HCT116 (cell line): ENCODE data around the gene GABRB3. TPM values are rescaled to one million over a fixed set of nuclear protein-coding genes. Genes with fewer than 3 reads are reported as not detected.

Experiments
- ATAC-seq: fragments of 200-7000 bp; cut with Tn5 transposase; 2 replicates; pipeline ENCODE4 v1.9.1; 2020; ENCODE audit warnings: mild to moderate bottlenecking, moderate library complexity
- BruUV-seq: library from RNA; stranded (reverse); fragments of 400-500 nt; replicated peaks from 2 replicates; lab custom pipeline; 2021; lab: Mats Ljungman, UMichigan
- CTCF ChIA-PET: fragments of 300-600 bp; sonication (Branson Sonifier 250); formaldehyde crosslinking; loops from one replicate; lab custom pipeline; 2021; ENCODE audit warnings: antibody characterized with exemption; lab: Charles Lee
- POLR2A ChIA-PET: fragments of 300-600, 350-600 bp; sonication (Branson Sonifier 250); formaldehyde crosslinking; loops from one replicate; lab custom pipeline; 2021; ENCODE audit warnings: antibody characterized with exemption; lab: Charles Lee
- RAD21 ChIA-PET, 2 experiments: fragments of 300-600 bp; sonication (Branson Sonifier 250); formaldehyde crosslinking; loops; one replicate each; lab custom pipeline; 2023; ENCODE audit warnings: low total read pairs in 2 of 2; ENCODE audit not compliant: uncharacterized antibody in 2 of 2, unreplicated experiment in 2 of 2, low non-redundant PET in 1 of 2; lab: Charles Lee
- DNase-seq: peaks from one replicate; pipeline ENCODE4 v3.0.0-alpha.2; 2010; ENCODE audit warnings: low read depth, low spot score
- H2AFZ ChIP-seq: fragments of 200-600 bp; shearing (Covaris generic), sonication (generic); 2 replicates; pipeline ENCODE4 v1.6.1; 2017; ENCODE audit warnings: low read depth, mixed run types, mixed read lengths, antibody characterized with exemption, low read length; ENCODE audit not compliant: poor library complexity, severe bottlenecking
- H3K27ac ChIP-seq: 2 replicates; pipeline ENCODE4 v1.5.1; 2012; ENCODE audit warnings: low read depth, low read length
- H3K27me3 ChIP-seq: fragments of 200-600 bp; sonication (generic); 2 replicates; pipeline ENCODE4 v1.6.1; 2016; ENCODE audit warnings: mixed run types, low read length, mixed read lengths; ENCODE audit not compliant: insufficient read depth
- H3K36me3 ChIP-seq, 2 experiments: fragments of 200-500 bp in 1 of 2; fragments of 200-600 bp in 1 of 2; sonication (Bioruptor generic) in 1 of 2; sonication (generic) in 1 of 2; 2 replicates each; pipeline versions ENCODE4 v1.5.1 to v1.6.1; 2014 to 2016; ENCODE audit warnings: low read length in 2 of 2, inconsistent platforms in 1 of 2, mixed read lengths in 1 of 2, mixed run types in 1 of 2; ENCODE audit not compliant: insufficient read depth in 2 of 2, control insufficient read depth in 1 of 2
- H3K4me1 ChIP-seq, 2 experiments: fragments of 200-600 bp in 1 of 2; sonication (generic) in 1 of 2; 2 replicates each; pipeline versions ENCODE4 v1.5.1 to v1.6.1; 2012 to 2017; ENCODE audit warnings: low read length in 2 of 2, inconsistent platforms in 1 of 2, mild to moderate bottlenecking in 1 of 2, mixed read lengths in 1 of 2, mixed run types in 1 of 2, moderate library complexity in 1 of 2; ENCODE audit not compliant: insufficient read depth in 2 of 2, control insufficient read depth in 1 of 2
- H3K4me2 ChIP-seq: fragments of 200-600 bp; sonication (generic); 2 replicates; pipeline ENCODE4 v1.6.1; 2017; ENCODE audit warnings: mixed run types, low read length, mixed read lengths
- H3K4me3 ChIP-seq, 2 experiments: fragments of 200-600 bp in 1 of 2; sonication (generic) in 1 of 2; replicated peaks in 1 of 2; 2 replicates each; pipeline ENCODE4 v1.5.1; 2011 to 2016; ENCODE audit warnings: low read length in 2 of 2, control low read depth in 1 of 2, low read depth in 1 of 2, mild to moderate bottlenecking in 1 of 2, mixed read lengths in 1 of 2, mixed run types in 1 of 2
- H3K79me2 ChIP-seq: fragments of 200-600 bp; sonication (generic); 2 replicates; pipeline ENCODE4 v1.6.1; 2017; ENCODE audit warnings: mild to moderate bottlenecking, mixed run types, low read length, moderate library complexity, mixed read lengths; ENCODE audit not compliant: insufficient read depth
- H3K9ac ChIP-seq: fragments of 200-600 bp; sonication (generic); 2 replicates; pipeline ENCODE4 v1.6.1; 2016; ENCODE audit warnings: low read length, mixed read lengths
- H3K9me2 ChIP-seq: fragments of 200-600 bp; sonication (generic), shearing (Covaris generic); 2 replicates; pipeline ENCODE4 v1.6.1; 2017; ENCODE audit warnings: mixed run types, mild to moderate bottlenecking, moderate library complexity; ENCODE audit not compliant: insufficient read depth
- H3K9me3 ChIP-seq, 2 experiments: fragments of 200-500 bp in 1 of 2; fragments of 200-600 bp in 1 of 2; sonication (Bioruptor generic) in 1 of 2; sonication (generic) in 1 of 2; 2 replicates each; pipeline ENCODE4 v1.6.1; 2014 to 2017; ENCODE audit warnings: low read length in 2 of 2, mixed read lengths in 2 of 2, inconsistent platforms in 1 of 2, low read depth in 1 of 2, mild to moderate bottlenecking in 1 of 2, mixed run types in 1 of 2, moderate library complexity in 1 of 2; ENCODE audit not compliant: control insufficient read depth in 1 of 2, insufficient read depth in 1 of 2
- H4K20me1 ChIP-seq: fragments of 200-600 bp; sonication (generic), shearing (Covaris generic); 2 replicates; pipeline ENCODE4 v1.6.1; 2017; ENCODE audit warnings: mixed run types, mild to moderate bottlenecking, moderate library complexity; ENCODE audit not compliant: insufficient read depth
- CBX3 ChIP-seq: IDR thresholded peaks from 2 replicates; pipeline ENCODE4 v1.6.1; 2012; ENCODE audit warnings: low read depth
- CEBPB ChIP-seq: IDR thresholded peaks from 2 replicates; pipeline ENCODE4 v1.6.1; 2012; ENCODE audit warnings: low read depth
- CTCF ChIP-seq, 3 experiments: fragments of 200-600 bp in 1 of 3; sonication (generic) in 1 of 3; IDR thresholded peaks in 2 of 3; conservative IDR thresholded peaks in 1 of 3; 2 replicates each; pipeline ENCODE4 v1.5.1; 2012 to 2017; ENCODE audit warnings: low read depth in 2 of 3, low read length in 2 of 3, antibody characterized with exemption in 1 of 3, borderline replicate concordance in 1 of 3, control low read depth in 1 of 3, mild to moderate bottlenecking in 1 of 3, mixed read lengths in 1 of 3, mixed run types in 1 of 3, moderate library complexity in 1 of 3; ENCODE audit not compliant: insufficient read depth in 1 of 3
- EGR1 ChIP-seq: IDR thresholded peaks from 2 replicates; pipeline ENCODE4 v1.6.1; 2012; ENCODE audit warnings: low read depth
- ELF1 ChIP-seq: IDR thresholded peaks from 2 replicates; pipeline ENCODE4 v1.6.1; 2012; ENCODE audit warnings: low read depth, borderline replicate concordance
- EZH2 ChIP-seq: fragments of 200-600 bp; sonication (generic); IDR thresholded peaks from 2 replicates; pipeline ENCODE4 v1.6.1; 2017; ENCODE audit warnings: antibody characterized with exemption, mixed run types
- EZH2phosphoT487 ChIP-seq: fragments of 200-600 bp; IDR thresholded peaks from 2 replicates; pipeline ENCODE4 v1.6.1; 2018; ENCODE audit warnings: antibody characterized with exemption, borderline replicate concordance
- JUND ChIP-seq: IDR thresholded peaks from 2 replicates; pipeline ENCODE4 v1.6.1; 2012
- MAX ChIP-seq: IDR thresholded peaks from 2 replicates; pipeline ENCODE4 v1.6.1; 2012
- POLR2A ChIP-seq: IDR thresholded peaks from 2 replicates; pipeline ENCODE4 v1.7.0; 2011; ENCODE audit warnings: borderline replicate concordance; ENCODE audit not compliant: insufficient read depth, insufficient read length; ENCODE audit errors: extremely low read depth
- POLR2AphosphoS5 ChIP-seq: IDR thresholded peaks from 2 replicates; pipeline ENCODE4 v1.6.1; 2011; ENCODE audit warnings: mild to moderate bottlenecking, low read depth, low read length, moderate library complexity
- RAD21 ChIP-seq: IDR thresholded peaks from 2 replicates; pipeline ENCODE4 v1.6.1; 2012; ENCODE audit warnings: low read depth, mild to moderate bottlenecking
- REST ChIP-seq: IDR thresholded peaks from 2 replicates; pipeline ENCODE4 v1.6.1; 2012; ENCODE audit warnings: low read depth
- SIN3A ChIP-seq: IDR thresholded peaks from 2 replicates; pipeline ENCODE4 v1.6.1; 2012; ENCODE audit warnings: low read depth
- SP1 ChIP-seq: IDR thresholded peaks from 2 replicates; pipeline ENCODE4 v1.6.1; 2012; ENCODE audit warnings: low read depth
- SRF ChIP-seq: IDR thresholded peaks from 2 replicates; pipeline ENCODE4 v1.6.1; 2012; ENCODE audit warnings: low read depth
- ZBTB33 ChIP-seq: IDR thresholded peaks from 2 replicates; pipeline ENCODE4 v1.6.1; 2011; ENCODE audit warnings: mild to moderate bottlenecking, low read length, moderate library complexity; ENCODE audit not compliant: insufficient replicate concordance; ENCODE audit errors: extremely low read depth
- ZFX ChIP-seq: fragments of 450-650 bp; IDR thresholded peaks from 2 replicates; pipeline ENCODE4 v1.6.1; 2017
- ZNF274 ChIP-seq: fragments of 200-500 bp; sonication (Bioruptor generic); IDR thresholded peaks from 2 replicates; pipeline ENCODE4 v1.6.1; 2014; ENCODE audit warnings: mild to moderate bottlenecking, low read depth, low read length, inconsistent platforms
- intact Hi-C: fragments of 100-400 bp; cut with micrococcal nuclease; formaldehyde crosslinking; loops from 2 replicates; pipeline ENCODE4 v1.10.0; 2022
- total RNA-seq: library from RNA; stranded (reverse); gene quantifications from one replicate; pipeline ENCODE4 v1.2.1, GENCODE V29; 2021; ENCODE audit not compliant: unreplicated experiment
- TF ChIP-seq, protein P1 (sequence below): IDR thresholded peaks from 2 replicates; pipeline ENCODE4 v1.6.1; 2012

GABRB3 gene
- total RNA-seq, 1 experiment from 2014 or later = 0.52 TPM

- intact Hi-C loops = no loop called here
- Histone ChIP-seq H3K36me3 (no peaks in the 10 kb centered on the region), H3K4me2 (no peak overlapping the region), H3K79me2 (no peaks in the 10 kb centered on the region), H4K20me1 (no peaks in the 10 kb centered on the region), H3K27me3 (no peaks in the 10 kb centered on the region), H3K9ac (no peak overlapping the region), H3K9me3 (peaks cover 22 to 37% of the 10 kb centered on the region in 2 experiments; a peak in 2 of 4 replicates), H3K9me2 (no peaks in the 10 kb centered on the region), H3K4me1 (no peaks in the 10 kb centered on the region), H3K4me3 (no peak overlapping the region), H3K27ac (no peak overlapping the region), H2AFZ (no peak overlapping the region)
- TF ChIP-seq CTCF (IDR thresholded peaks at IDR 0.05 in 2 of 3, conservative IDR thresholded peaks at IDR 0.05 in 1 of 3; ENCODE audit: borderline replicate concordance in 1 of 3, insufficient read depth in 1 of 3, low read depth in 2 of 3, low read length in 2 of 3) (no peak), CBX3 (no peak), MAX (no peak), SP1 (no peak), REST (no peak), POLR2AphosphoS5 (no peak), ELF1 (no peak), CEBPB (no peak), SRF (no peak), RAD21 (no peak), EGR1 (no peak), JUND (no peak), ZBTB33 (no peak), ZNF274 (no peak), ZFX (no peak), EZH2 (no peak), POLR2A (no peak), SIN3A (no peak), EZH2phosphoT487 (no peak)
- TF ChIP-seq, protein P1, sequence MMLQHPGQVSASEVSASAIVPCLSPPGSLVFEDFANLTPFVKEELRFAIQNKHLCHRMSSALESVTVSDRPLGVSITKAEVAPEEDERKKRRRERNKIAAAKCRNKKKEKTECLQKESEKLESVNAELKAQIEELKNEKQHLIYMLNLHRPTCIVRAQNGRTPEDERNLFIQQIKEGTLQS = no peak
- BruUV-seq = no TSS peak
- DNase-seq = no peak
- CTCF ChIA-PET = no interaction called here
- RAD21 ChIA-PET = no interaction called here
- ATAC-seq = no peak
- POLR2A ChIA-PET = no interaction called here
Observed at GRCh38 chr15:26698555-26698954, 74.3 kb downstream of the GABRB3 start.
